H9 (cell line): Measurements from ENCODE around the gene SLC27A1. TPM values are rescaled to one million over a fixed set of nuclear protein-coding genes. Genes with fewer than 3 reads are reported as not detected.

ENCODE experiments used
- DNase-seq: peaks from one replicate; pipeline ENCODE4 v3.0.0-alpha.2; 2017
- H2AFZ ChIP-seq: one replicate; pipeline ENCODE4 v1.6.1; 2013; ENCODE audit warnings: mild to moderate bottlenecking, low read length, control low read depth, moderate library complexity
- H2AK5ac ChIP-seq: 2 replicates; pipeline ENCODE4 v1.6.1; 2013; ENCODE audit warnings: low read length, control low read depth, mixed read lengths; ENCODE audit not compliant: insufficient read length
- H2BK120ac ChIP-seq: one replicate; pipeline ENCODE4 v1.6.1; 2013; ENCODE audit warnings: low read depth, mild to moderate bottlenecking, low read length, control low read depth, inconsistent platforms; ENCODE audit not compliant: poor library complexity, severe bottlenecking
- H2BK12ac ChIP-seq: 2 replicates; pipeline ENCODE4 v1.6.1; 2013; ENCODE audit warnings: low read length, control low read depth, mixed read lengths, low read depth; ENCODE audit not compliant: insufficient read length
- H2BK15ac ChIP-seq: 2 replicates; pipeline ENCODE4 v1.6.1; 2013; ENCODE audit warnings: low read depth, low read length, control low read depth
- H2BK20ac ChIP-seq: one replicate; pipeline ENCODE4 v1.6.1; 2013; ENCODE audit warnings: low read depth, mild to moderate bottlenecking, low read length, control low read depth, inconsistent platforms; ENCODE audit not compliant: poor library complexity, severe bottlenecking
- H2BK5ac ChIP-seq: 2 replicates; pipeline ENCODE4 v1.6.1; 2013; ENCODE audit warnings: low read length, control low read depth, mixed read lengths; ENCODE audit not compliant: insufficient read length
- H3K14ac ChIP-seq: 2 replicates; pipeline ENCODE4 v1.6.1; 2013; ENCODE audit warnings: low read length, control low read depth; ENCODE audit not compliant: insufficient read depth
- H3K18ac ChIP-seq: 2 replicates; pipeline ENCODE4 v1.6.1; 2013; ENCODE audit warnings: low read depth, mild to moderate bottlenecking, mixed read lengths, low read length, control low read depth; ENCODE audit not compliant: insufficient read length
- H3K23ac ChIP-seq: 2 replicates; pipeline ENCODE4 v1.6.1; 2013; ENCODE audit warnings: low read length, control low read depth, mixed read lengths, low read depth; ENCODE audit not compliant: insufficient read length
- H3K23me2 ChIP-seq: 2 replicates; pipeline ENCODE4 v1.6.1; 2013; ENCODE audit warnings: low read depth, mild to moderate bottlenecking, mixed read lengths, low read length, control low read depth; ENCODE audit not compliant: insufficient read length, poor library complexity, severe bottlenecking
- H3K27ac ChIP-seq: 2 replicates; pipeline ENCODE4 v1.5.1; 2013; ENCODE audit warnings: low read length, control low read depth, mixed read lengths, low read depth; ENCODE audit not compliant: insufficient read length
- H3K27me3 ChIP-seq: 2 replicates; pipeline ENCODE4 v1.6.1; 2013; ENCODE audit warnings: low read length, control low read depth, inconsistent platforms; ENCODE audit not compliant: insufficient read depth
- H3K4ac ChIP-seq: 2 replicates; pipeline ENCODE4 v1.6.1; 2013; ENCODE audit warnings: low read depth, mild to moderate bottlenecking, control low read depth, inconsistent platforms, low read length, moderate library complexity
- H3K4me1 ChIP-seq: 2 replicates; pipeline ENCODE4 v1.6.1; 2013; ENCODE audit warnings: low read length, control low read depth, inconsistent platforms; ENCODE audit not compliant: insufficient read depth
- H3K4me2 ChIP-seq: 2 replicates; pipeline ENCODE4 v1.6.1; 2013; ENCODE audit warnings: low read length, control low read depth, mixed read lengths; ENCODE audit not compliant: insufficient read length, insufficient read depth
- H3K56ac ChIP-seq: 2 replicates; pipeline ENCODE4 v1.6.1; 2013; ENCODE audit warnings: low read depth, mild to moderate bottlenecking, mixed read lengths, low read length, control low read depth; ENCODE audit not compliant: insufficient read length
- H3K79me1 ChIP-seq: 2 replicates; pipeline ENCODE4 v1.6.1; 2013; ENCODE audit warnings: low read depth, mild to moderate bottlenecking, moderate library complexity, low read length, control low read depth, inconsistent platforms; ENCODE audit not compliant: insufficient read depth, poor library complexity, severe bottlenecking
- H3K79me2 ChIP-seq: 2 replicates; pipeline ENCODE4 v1.6.1; 2013; ENCODE audit warnings: low read length, control low read depth, inconsistent platforms; ENCODE audit not compliant: insufficient read depth
- H3K9ac ChIP-seq: 2 replicates; pipeline ENCODE4 v1.6.1; 2013; ENCODE audit warnings: low read length, control low read depth, mixed read lengths; ENCODE audit not compliant: insufficient read length; ENCODE audit errors: extremely low read depth
- H3K9me3 ChIP-seq: one replicate; pipeline ENCODE4 v1.6.1; 2013; ENCODE audit warnings: low read depth, low read length, inconsistent platforms; ENCODE audit not compliant: control insufficient read depth
- H3T11ph ChIP-seq: one replicate; pipeline ENCODE4 v1.6.1; 2013; ENCODE audit warnings: mild to moderate bottlenecking, low read length, control low read depth, inconsistent platforms
- H4K20me1 ChIP-seq: one replicate; pipeline ENCODE4 v1.6.1; 2013; ENCODE audit not compliant: control insufficient read depth, insufficient read length, insufficient read depth
- H4K5ac ChIP-seq: 2 replicates; pipeline ENCODE4 v1.6.1; 2013; ENCODE audit warnings: low read depth, mild to moderate bottlenecking, mixed read lengths, low read length, control low read depth; ENCODE audit not compliant: insufficient read length
- H4K8ac ChIP-seq: replicated peaks from 2 replicates; pipeline ENCODE4 v1.6.1; 2013; ENCODE audit warnings: low read length, control low read depth, mixed read lengths, low read depth; ENCODE audit not compliant: insufficient read length
- H4K91ac ChIP-seq: 2 replicates; pipeline ENCODE4 v1.6.1; 2013; ENCODE audit warnings: low read depth, mild to moderate bottlenecking, moderate library complexity, mixed read lengths, low read length, control low read depth; ENCODE audit not compliant: insufficient read length
- H3K27ac Mint-ChIP-seq, 3 experiments: 2 replicates in 2 of 3; 3 replicates in 1 of 3; pipeline ENCODE4 v1.8.0; 2020 to 2021; ENCODE audit warnings: mixed read lengths in 3 of 3, mild to moderate bottlenecking in 1 of 3, moderate library complexity in 1 of 3
- H3K27me3 Mint-ChIP-seq: 2 replicates; pipeline ENCODE4 v1.8.0; 2021; ENCODE audit warnings: low read depth, mild to moderate bottlenecking, moderate library complexity, mixed read lengths
- H3K36me3 Mint-ChIP-seq, 3 experiments: 2 replicates in 2 of 3; 3 replicates in 1 of 3; pipeline ENCODE4 v1.8.0; 2020 to 2021; ENCODE audit warnings: low read depth in 3 of 3, mixed read lengths in 3 of 3; ENCODE audit not compliant: insufficient read depth in 1 of 3
- H3K4me1 Mint-ChIP-seq, 2 experiments: 2 replicates each; pipeline ENCODE4 v1.8.0; 2020; ENCODE audit warnings: mixed read lengths in 2 of 2
- H3K4me3 Mint-ChIP-seq, 2 experiments: 2 replicates in 1 of 2; 3 replicates in 1 of 2; pipeline ENCODE4 v1.8.0; 2020 to 2021; ENCODE audit warnings: mild to moderate bottlenecking in 2 of 2, mixed read lengths in 2 of 2, moderate library complexity in 1 of 2
- H3K9me3 Mint-ChIP-seq, 2 experiments: 2 replicates in 1 of 2; 3 replicates in 1 of 2; pipeline ENCODE4 v1.8.0; 2020; ENCODE audit warnings: mild to moderate bottlenecking in 2 of 2, mixed read lengths in 2 of 2, moderate library complexity in 1 of 2
- CTCF ChIP-seq: fragments of 200-600 bp; sonication (generic); conservative IDR thresholded peaks from 3 replicates; pipeline ENCODE4 v1.8.0; 2021; ENCODE audit warnings: antibody characterized with exemption, mild to moderate bottlenecking
- WGBS: extraction: QIAGEN DNeasy Blood & Tissue Kit; methylation state at CpG from one replicate; pipeline ENCODE4 v1.1.7; 2013; ENCODE audit warnings: missing lambda C conversion rate, low lambda C conversion rate, mixed read lengths; ENCODE audit not compliant: insufficient read length; ENCODE audit errors: extremely low coverage; 5-methylcytosine and 5-hydroxymethylcytosine counted together
- total RNA-seq: library from RNA; stranded (reverse); gene quantifications from 2 replicates; pipeline ENCODE4 v1.2.1, GENCODE V29; 2021

Gene SLC27A1
- total RNA-seq, 1 experiment from 2014 or later: 6.4 TPM

- no peak overlapping the region for H3K4me2 ChIP-seq
- H4K5ac ChIP-seq: no peak overlapping the region
- TF ChIP-seq CTCF: no peak
- no CpG with 5 or more reads among the region's 15 CpGs for WGBS
- no peaks in the 10 kb centered on the region; a peak in 1 of 7 replicates for H3K36me3 Mint-ChIP-seq
- no peak overlapping the region for H2AK5ac ChIP-seq
- H2BK5ac ChIP-seq: no peak overlapping the region
- peaks cover 38% of the 10 kb centered on the region for H3K27me3 Mint-ChIP-seq
- peaks cover 7% of the 10 kb centered on the region for H3K23me2 ChIP-seq
- H4K91ac ChIP-seq: no peak overlapping the region
- H4K20me1 ChIP-seq: no peaks in the 10 kb centered on the region
- no peak overlapping the region for H3K9ac ChIP-seq
- H3K14ac ChIP-seq: no peak overlapping the region; the same call in 1 of the 2 replicates
- no peaks in the 10 kb centered on the region for H3K4me1 ChIP-seq
- no peaks in the 10 kb centered on the region for H3K79me2 ChIP-seq
- no peaks in the 10 kb centered on the region for H3K9me3 ChIP-seq
- H3T11ph ChIP-seq: no peak overlapping the region
- H3K27ac Mint-ChIP-seq: no peak overlapping the region
- H2BK12ac ChIP-seq: no peak overlapping the region
- H4K8ac ChIP-seq: no peak overlapping the region
- H3K4me3 Mint-ChIP-seq: no peak overlapping the region
- no peaks in the 10 kb centered on the region; the same call in 1 of the 2 replicates for H3K27me3 ChIP-seq
- no peak overlapping the region for H2BK20ac ChIP-seq
- no peaks in the 10 kb centered on the region for H3K79me1 ChIP-seq
- H2AFZ ChIP-seq: no peak overlapping the region
- no peak overlapping the region for H3K18ac ChIP-seq
- H3K9me3 Mint-ChIP-seq: peaks cover 0 to 6% of the 10 kb centered on the region in 2 experiments; a peak in 3 of 5 replicates
- H3K27ac ChIP-seq: no peak overlapping the region
- no peak overlapping the region for H3K56ac ChIP-seq
- no peak overlapping the region for H3K23ac ChIP-seq
- H3K4me1 Mint-ChIP-seq: peaks cover 9 to 13% of the 10 kb centered on the region in 2 experiments
- no peak overlapping the region for H3K4ac ChIP-seq
- H2BK15ac ChIP-seq: no peak overlapping the region
- H2BK120ac ChIP-seq: no peak overlapping the region
- DNase-seq: no peak
Observed at GRCh38 chr19:17542042-17542441, 71.7 kb downstream of the SLC27A1 start.
